Skeletal muscle tissue (tissue), 1 donor: ENCODE data around the gene ZNF669. TPM values are rescaled to one million over a fixed set of nuclear protein-coding genes. Genes with fewer than 3 reads are reported as not detected.

Experiments
- total RNA-seq: library from RNA; depleted of rRNA; stranded (reverse); fragments of >200 nt; gene quantifications from one replicate; pipeline ENCODE4 v1.2.3, GENCODE V29; 2014

Gene ZNF669
- total RNA-seq, 1 donor from 2014 or later = 11.0 TPM

Other genes starting within 250 kb of the ZNF669 start
- gene AHCTF1, start 172.4 kb downstream of the ZNF669 start, total RNA-seq = 19.3 TPM
- 0.52 TPM for gene ZNF695, start 96.3 kb downstream of the ZNF669 start, total RNA-seq
- gene ZNF670, start 25.5 kb downstream of the ZNF669 start, total RNA-seq = 3.7 TPM
- 147 TPM for gene ZNF124, start 67.7 kb upstream of the ZNF669 start, total RNA-seq
- gene VN1R5, start 151.7 kb upstream of the ZNF669 start, total RNA-seq = not detected
- gene ZNF496, start 227.5 kb upstream of the ZNF669 start, total RNA-seq = 14.6 TPM